ENCODE measurements around the gene C2CD5.

GRCh38 chr12:22480016-22480415 lies 64.3 kb downstream of the C2CD5 start:
- TF ChIP-seq, protein P1, sequence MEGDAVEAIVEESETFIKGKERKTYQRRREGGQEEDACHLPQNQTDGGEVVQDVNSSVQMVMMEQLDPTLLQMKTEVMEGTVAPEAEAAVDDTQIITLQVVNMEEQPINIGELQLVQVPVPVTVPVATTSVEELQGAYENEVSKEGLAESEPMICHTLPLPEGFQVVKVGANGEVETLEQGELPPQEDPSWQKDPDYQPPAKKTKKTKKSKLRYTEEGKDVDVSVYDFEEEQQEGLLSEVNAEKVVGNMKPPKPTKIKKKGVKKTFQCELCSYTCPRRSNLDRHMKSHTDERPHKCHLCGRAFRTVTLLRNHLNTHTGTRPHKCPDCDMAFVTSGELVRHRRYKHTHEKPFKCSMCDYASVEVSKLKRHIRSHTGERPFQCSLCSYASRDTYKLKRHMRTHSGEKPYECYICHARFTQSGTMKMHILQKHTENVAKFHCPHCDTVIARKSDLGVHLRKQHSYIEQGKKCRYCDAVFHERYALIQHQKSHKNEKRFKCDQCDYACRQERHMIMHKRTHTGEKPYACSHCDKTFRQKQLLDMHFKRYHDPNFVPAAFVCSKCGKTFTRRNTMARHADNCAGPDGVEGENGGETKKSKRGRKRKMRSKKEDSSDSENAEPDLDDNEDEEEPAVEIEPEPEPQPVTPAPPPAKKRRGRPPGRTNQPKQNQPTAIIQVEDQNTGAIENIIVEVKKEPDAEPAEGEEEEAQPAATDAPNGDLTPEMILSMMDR (IDR thresholded peaks at IDR 0.05) = no peak
- no peak for TF ChIP-seq POLR2A (IDR thresholded peaks at IDR 0.05)
